ENCODE results near the gene FMN2.

GRCh38 chr1:240074422-240074821 is 17.3 kb upstream of the FMN2 start:
- TF ChIP-seq CTCF (IDR thresholded peaks at IDR 0.05), result no peak
- TF ChIP-seq ZFX (IDR thresholded peaks at IDR 0.05; ENCODE audit: borderline replicate concordance), result no peak
